EL (cell line): Measurements from ENCODE around the gene KNG1.
"Not testable (repeated sequence)": the region's sequence is repeated elsewhere in the genome, so short reads cannot be mapped to it uniquely, and the experiment has no call there.

Source experiments
- DNase-seq: peaks from one replicate; pipeline ENCODE4 v3.0.0-alpha.2; 2016

KNG1 gene

DNA sequence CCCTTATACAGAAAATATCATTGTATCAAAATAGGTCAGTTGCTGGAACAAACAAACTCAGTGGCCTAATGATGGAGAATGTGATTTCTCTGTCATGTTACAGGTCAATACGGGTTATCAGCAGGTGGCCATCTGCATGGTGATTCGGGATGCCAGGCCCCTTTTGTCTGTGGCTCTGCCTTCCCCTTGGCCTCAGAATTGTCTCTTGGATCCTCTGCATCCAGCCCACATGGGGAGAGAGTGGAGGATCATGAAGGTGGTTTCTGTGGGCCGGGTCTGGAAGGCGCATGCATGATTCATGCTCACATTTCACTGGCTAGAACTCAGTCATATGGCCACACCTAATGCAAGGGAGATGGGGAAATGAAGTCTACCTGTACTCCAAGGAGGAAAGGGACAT lies 6.5 kb upstream of the KNG1 start:
- not testable (repeated sequence) for DNase-seq

DNA sequence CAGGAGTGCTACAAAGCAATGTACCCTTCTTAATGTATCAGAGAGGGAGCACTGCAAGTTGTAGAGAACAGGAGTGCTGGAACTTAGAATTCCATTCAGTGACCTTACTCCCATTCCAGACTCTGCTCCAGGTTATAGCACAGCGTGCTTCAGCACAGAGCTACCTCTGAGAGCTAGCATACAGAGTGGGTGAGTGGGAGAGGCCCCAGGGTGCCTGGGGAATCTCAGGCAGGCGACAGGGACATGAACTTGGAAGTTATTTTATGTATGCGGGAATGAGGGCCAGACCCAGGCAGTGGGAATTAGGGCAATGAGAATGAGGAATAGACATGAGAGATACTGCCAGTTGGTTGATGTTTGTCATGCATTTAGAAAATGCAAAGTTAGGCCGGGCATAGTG lies 3.7 kb upstream of the KNG1 start:
- DNase-seq, result no peak

DNA sequence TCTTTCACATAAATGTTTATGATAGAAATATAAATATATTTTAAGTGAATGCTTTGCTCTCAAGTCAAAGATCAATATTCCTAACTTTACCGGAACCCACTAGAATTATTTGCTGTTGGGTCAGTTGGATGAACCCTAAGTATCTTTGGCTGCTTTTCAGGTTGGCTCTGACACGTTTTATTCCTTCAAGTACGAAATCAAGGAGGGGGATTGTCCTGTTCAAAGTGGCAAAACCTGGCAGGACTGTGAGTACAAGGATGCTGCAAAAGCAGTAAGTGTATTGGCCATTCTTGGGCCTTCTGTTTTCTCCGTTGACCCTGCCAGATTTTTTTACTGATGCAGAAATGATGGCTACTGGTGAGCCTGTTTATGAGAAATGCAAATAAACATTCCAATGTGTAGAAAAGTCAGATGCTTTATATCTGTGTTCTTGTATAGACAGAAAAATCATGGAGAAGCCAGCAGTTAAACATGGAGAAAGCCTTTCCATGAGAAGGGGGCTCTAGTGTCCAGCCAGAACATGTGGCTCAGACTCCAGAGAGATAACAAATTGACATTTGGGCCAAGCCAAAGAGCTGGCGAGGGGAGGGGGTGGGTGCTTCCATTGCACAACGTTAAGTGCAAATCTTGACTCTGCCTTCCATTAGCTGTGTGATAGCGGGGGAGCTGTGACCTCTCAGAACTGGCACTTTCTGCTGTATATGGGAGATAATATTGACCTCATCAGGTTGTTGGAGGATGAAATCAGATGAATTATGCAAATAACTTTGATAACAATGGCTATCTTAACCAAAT lies 3.0 kb downstream of the KNG1 start:
- DNase-seq, result no peak

DNA sequence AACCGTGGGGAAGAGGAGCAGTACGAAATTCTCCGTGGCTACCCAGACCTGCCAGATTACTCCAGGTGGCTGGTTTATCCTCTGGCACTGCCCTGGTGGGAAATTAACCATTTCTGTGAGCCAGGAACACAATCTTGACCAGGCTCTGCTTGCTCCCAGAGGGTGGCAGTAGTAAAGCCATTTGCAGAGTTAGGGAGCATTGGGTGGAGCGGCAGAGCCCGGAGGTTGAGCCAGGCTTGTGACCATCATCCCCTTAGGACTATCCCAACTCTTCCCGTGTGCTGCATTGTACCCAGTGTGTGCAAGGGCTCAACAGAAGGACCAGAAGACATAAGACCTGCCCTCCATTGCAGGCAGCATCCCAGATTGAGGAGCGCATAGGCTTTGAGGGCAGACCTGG lies 5.3 kb downstream of the KNG1 start:
- DNase-seq, result peak; percentile 15

DNA sequence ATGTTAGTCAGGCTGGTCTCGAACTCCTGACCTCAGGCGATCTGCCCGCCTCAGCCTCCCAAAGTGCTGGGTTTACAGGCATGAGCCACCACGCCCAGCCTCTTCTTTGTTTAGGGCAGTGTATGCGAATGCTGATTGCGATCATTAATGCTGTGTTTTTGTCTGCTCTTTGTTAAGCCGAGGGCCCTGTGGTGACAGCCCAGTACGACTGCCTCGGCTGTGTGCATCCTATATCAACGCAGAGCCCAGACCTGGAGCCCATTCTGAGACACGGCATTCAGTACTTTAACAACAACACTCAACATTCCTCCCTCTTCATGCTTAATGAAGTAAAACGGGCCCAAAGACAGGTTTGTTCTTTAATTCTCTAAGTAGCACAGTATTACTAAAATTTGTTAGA lies 7.8 kb downstream of the KNG1 start:
- no peak for DNase-seq

DNA sequence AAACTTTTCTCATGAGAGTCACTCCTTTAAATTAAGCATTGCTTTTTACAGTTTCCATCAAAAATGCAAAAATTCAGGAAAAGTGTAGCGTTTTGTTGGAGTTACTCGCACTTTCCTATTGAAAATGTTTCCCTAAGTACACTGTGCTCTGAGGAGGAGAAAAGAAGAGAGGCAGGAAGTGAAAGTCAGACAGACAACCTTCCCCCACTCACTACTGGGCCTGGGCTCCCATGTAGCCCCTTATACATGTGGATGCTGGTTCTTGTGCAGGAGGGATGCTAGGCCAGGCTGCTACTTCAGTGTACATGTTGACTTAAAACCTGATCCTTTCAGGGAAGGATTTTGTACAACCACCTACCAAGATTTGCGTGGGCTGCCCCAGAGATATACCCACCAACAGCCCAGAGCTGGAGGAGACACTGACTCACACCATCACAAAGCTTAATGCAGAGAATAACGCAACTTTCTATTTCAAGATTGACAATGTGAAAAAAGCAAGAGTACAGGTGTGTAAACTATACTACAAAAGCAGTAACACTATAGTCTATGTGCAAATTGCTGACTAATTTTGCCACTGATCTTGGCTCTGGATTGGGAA lies 15.1 kb downstream of the KNG1 start:
- DNase-seq, result no peak

DNA sequence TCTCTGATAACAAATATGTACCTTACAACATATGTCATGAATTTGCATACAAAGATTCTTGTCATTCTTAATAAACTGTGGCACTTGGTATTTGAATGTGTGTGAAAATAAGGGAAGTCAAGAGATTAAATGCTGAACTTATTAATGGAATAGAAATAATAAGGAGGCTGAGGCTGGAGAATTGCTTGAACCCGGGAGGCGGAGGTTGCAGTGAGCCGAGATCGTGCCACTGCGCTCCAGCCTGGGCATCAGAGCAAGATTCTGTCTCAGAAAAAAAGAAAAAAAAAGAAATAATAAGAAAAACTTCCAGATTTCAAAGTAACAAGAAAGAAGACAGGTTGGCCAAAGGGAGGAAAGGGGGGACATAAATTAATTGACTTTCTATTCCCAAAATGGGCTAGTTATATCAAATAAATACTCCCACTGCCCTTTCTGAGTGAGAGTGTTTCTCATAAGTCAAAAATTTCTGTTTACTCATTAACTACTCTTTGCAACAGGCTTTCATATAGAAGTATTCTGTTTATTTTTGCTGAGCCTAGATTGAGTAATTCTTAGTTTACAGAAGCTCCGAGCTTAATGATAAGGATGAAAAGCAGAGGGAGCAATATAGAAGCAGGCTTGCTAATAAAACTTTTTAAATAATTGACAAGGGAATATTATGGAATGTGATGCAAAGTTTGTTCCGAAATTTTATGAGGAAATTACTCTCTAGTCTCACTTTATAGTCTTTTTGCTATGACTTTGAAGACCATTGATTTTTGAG lies 25.6 kb downstream of the KNG1 start:
- DNase-seq, result no peak

DNA sequence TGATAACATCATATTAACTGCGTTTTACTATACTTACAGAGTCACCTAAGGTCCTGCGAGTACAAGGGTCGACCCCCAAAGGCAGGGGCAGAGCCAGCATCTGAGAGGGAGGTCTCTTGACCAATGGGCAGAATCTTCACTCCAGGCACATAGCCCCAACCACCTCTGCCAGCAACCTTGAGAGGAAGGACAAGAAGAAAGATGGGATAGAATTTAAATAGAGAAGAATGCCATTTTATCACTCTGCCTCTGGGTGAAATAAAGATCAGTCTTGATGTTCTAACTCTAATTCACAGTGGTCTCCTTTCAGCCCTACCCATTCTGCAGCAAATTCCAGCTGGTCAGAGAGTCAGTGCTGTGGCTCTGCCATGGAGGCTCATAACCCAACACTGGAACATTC lies 26.5 kb downstream of the KNG1 start:
- no peak for DNase-seq

DNA sequence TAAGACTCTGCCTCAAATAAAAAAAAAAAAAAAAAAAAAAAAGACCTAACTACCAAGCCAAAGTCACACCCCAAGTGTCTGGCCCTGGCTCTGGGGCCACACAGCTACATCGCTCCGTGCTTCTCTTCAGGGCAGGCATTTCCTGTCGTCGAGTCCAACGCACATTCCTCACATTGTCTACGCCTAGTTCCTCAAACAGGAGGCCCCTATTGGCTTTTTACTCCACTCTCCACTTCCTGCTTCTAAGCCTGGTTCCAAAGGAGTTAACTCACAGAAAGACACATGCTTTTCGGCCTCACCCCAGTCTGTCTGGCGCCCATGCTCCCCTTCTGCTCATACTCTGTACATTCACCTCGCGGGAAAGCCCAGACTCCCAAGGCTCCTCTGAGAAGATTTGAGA lies 28.8 kb downstream of the KNG1 start:
- peak; percentile 89 for DNase-seq

DNA sequence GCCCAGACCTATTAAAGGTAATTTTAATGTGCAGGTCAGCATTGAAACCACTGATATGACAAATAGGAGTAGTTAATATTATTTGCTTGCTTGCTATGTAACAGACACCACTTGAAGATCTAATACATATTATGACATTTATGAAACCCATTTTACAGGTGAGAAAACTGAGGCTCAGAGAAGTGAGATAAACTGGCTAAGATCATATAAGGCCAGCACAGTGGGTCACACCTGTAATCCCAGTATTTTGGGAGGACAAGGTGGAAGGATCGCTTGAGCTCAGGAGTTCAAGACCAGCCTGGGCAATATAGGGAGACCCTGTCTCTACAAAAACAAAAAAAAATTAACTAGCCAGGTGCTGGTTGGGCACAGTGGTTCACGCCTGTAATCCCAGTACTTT lies 33.2 kb downstream of the KNG1 start:
- DNase-seq, result no peak

DNA sequence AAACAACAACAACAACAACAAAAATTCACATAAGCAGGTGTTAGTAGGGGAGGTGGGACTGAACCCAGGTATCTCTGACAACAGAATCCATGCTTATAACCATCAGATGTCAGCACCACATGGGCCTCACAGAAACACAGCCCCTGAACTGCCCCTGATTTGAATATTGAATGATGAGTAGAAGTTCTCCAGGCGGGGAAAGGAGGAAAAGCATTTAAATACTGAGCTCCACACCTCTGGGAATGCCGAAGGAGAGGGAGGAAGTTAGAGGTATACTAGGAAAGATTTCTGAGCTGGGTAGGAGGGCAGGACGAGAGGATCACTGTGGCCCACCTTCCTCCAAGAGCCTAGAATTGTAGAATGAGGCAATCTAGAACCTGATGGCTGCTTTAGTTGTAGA lies 34.3 kb downstream of the KNG1 start:
- DNase-seq, result no peak

DNA sequence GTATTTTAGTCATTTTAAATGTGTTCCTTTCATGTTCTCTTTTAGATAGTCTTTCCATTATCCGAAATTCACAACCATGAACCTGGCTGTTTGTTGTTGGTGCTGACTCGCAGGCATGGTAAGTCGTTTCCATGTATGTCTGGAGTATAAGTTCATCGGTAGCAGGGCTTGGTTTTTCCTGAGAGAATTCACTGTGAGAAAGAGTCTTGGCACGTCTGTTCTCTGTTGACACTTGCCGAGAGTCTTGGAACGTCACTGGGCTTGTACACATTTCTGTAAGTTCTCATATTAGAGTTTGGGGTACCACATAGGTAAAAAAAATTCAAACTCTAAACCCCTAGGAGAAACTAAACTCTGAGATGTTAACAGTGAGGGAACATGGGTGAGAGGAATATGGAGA lies 36.8 kb downstream of the KNG1 start:
- no peak for DNase-seq

DNA sequence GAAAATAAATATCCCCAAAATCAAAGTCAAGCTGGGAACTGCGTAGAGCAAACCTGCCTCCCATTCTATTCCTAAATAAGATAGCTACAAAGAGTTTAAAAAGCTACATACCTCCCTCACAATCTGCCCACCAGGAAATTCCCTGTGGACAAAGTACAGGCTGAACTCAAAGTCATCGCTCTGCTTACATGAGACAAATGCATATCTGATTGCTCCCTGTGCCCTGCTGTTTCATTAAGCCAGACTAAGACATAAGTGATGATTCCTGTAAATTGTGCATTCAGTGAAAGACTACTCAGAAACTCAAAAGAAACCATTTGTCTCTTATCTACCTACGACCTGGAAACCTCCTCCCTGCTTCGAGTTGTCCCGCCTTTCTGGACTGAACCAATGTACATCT lies 37.7 kb downstream of the KNG1 start:
- DNase-seq, result no peak

DNA sequence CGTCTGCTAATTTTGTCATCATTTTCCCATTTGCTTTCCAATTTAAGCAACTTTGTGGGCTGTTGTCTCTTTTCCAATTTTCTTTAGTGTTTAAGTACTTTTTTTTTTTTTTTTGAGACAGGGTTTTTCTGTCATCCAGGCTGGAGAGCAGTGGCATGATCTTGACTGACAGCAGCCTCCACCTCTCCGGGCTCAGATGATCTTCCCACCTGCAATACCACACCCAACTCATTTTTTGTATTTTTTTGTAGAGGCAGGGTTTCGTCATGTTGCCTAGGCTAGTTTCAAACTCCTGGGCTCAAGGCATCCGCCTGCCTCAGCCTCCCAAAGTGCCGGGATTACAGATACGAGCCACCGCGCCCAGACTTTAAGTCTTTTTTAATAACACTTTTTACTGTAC lies 40.1 kb downstream of the KNG1 start:
- no peak for DNase-seq

DNA sequence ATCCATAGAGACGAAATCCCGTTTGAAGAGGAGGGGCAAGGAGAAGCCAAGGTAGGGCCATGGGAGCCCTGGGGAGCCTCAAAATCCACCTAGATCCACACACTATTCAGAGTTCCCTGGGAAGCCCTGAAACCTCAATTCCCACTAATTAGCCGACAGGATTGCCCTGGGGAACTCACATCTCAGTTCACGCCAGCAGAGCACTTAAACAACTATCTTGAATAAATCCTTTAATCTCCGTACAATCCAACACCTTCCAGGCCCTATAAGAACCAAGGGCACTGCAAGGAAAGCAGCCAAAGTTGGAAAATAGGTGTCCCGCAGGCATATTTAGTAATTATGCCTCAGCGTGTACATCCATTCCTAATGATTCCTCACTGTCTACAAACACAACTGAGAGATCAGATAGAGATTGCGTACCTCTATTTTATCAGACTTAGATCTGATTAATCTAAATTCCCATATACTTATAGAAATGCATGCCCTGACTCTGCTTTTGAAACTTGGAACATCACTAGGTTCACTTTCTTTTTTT lies 40.6 kb downstream of the KNG1 start:
- DNase-seq, result no peak

DNA sequence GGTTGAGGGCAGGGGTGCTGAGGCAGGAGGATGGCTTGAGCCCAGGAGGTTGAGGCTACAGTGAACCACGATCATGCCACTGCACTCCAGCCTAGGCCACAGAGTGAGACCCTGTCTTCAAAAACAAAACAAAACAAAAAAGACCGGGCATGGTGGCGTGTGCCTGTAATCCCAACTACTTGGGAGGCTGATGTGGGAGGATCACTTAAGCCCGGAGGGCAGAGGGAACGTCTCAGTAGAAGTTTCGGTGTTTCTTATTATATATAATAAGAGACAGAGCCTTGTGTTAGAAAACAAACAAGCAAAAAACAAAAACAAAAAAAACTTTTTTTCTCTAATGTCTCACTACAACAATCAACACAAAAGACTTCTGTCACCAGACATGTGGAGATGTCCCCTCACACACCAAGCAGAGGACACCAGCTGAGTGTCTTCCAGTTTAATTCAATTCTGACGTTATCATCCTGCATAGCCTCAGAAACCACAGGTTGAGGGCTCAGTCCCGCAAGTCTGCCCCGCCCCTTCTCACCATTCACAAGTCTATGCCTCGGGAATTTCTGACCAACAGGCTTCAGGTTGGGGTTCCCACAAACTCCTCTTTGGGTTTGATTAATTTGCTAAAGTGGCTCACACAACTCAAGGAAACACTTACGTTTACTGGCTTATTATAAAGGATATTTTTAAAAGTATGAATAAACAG lies 42.2 kb downstream of the KNG1 start:
- no peak for DNase-seq

DNA sequence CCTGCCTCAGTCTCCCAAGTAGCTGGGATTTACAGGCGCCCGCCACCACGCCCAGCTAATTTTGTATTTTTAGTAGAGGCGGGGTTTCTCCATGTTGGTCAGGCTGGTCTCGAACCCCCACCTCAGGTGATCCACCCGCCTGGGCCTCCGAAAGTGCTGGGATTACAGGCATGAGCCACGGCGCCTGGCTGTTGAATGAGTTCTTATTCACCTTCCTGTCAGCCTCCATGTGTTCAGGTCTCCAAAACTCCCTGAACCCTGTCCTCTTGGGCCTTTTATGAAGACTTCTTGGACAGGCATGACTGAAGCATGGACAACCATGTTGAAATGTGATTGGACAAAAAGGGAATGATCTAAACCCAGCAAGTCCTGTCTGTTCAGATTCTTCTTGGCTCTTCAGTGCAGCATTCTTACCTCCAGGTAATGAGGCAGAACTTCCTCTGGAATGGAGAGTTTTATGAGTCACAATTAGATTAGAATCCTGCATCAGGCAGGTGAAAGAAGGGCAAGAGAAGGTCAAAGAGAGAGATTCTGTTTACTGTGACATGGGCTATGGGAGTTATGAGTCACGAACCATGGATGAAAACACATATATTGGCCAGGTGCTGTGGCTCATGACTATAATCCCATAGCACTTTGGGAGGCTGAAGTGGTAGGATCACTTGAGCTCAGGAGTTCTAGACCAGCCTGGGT lies 43.1 kb downstream of the KNG1 start:
- DNase-seq, result no peak

DNA sequence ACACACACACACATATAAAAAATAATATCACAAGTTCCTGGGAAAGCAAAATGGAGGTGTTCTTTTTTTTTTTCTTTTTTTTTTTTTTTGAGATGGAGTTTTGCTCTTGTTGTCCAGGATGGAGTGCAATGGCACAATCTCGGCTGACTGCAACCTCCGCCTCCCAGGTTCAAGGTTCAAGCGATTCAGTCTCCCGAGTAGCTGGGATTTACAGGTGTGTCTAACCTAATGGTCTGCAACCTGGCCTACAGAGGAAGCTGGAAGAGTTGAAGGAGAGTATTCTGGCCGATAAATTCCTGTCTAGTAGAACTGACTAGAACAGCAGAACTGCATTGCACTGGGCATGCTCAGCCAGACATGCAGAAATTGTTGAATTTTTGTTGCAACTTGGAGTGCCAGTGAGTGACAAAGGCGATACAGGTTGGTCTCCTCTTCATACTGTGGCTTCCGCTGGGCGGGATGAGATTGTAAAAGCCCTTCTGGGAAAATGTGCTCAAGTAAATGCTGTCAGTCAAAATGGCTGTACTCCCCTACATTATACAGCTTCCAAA lies 43.8 kb downstream of the KNG1 start:
- no peak for DNase-seq

DNA sequence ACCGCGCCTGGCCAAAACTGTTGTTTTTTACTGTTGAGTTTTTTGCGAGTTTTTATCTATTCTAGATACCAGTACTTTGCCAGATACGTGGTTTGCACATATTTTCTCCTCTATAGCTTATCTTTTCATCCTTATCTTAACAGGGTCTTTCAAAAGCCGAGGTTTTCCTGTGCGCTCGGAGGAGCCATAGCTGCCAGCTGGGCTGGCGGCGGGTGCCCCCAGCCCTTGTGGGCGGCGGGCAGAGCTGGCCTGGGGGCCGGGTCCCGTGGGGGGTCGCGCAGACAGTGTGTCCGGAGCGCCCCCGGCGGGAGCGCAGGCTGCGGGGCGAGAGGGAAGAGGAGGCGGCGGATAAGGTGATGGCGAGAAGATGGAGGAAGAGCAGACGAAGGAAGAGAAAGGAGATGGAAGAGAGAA lies 55.1 kb downstream of the KNG1 start:
- DNase-seq, result no peak

DNA sequence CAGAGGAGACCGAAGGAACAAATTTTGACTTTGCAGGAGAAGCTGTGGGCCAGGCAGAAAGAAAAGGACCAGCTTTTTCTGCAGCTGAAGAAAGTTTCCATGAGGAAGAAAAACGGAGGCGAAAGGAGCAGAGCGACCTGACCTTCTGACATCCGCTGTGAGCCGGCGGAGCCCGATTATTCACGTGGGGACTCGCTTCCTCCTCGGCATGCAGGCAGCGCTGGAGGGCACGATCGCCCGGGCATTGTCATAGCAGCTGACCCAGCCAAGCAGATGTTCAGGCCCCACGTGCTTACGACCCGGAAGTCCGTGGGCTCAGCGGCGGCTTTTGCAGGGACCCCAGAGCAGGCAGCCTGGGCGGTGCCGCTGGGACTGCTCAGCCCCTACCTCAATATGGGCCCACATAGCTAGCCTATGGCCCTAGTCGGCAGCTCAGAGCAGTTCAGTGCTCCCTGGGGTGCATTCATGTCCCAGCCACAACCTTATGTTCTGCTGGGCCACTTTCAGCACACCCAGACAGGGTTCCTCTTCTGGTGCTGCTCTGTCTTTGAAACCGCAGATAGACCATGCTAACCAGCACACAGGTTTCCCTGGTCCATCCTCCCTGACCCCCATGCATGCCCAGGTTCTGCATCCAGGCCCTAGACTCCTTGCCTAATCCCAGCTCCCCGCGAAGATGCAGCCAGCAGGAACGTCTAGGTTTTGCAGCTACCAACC lies 55.7 kb downstream of the KNG1 start:
- peak; percentile 72 for DNase-seq

DNA sequence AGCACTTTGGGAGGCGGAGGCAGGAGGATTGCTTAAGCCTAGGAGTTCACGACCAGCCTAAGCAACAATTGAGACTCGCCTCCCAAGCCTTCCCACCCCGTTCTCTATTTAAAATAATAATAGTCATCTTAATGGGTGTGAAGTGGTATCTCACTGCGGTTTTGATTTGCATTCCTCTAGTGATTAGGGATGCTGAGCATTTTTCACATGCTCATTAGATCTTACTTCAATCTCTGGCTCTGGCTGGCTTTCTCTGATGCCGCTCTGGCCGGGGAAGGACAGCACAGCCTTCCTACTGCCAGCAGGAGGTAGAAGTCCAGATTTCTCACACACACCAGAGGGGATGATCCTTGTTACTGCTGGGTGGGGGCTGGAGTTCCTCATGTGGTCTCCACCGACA lies 58.8 kb downstream of the KNG1 start:
- DNase-seq, result no peak

DNA sequence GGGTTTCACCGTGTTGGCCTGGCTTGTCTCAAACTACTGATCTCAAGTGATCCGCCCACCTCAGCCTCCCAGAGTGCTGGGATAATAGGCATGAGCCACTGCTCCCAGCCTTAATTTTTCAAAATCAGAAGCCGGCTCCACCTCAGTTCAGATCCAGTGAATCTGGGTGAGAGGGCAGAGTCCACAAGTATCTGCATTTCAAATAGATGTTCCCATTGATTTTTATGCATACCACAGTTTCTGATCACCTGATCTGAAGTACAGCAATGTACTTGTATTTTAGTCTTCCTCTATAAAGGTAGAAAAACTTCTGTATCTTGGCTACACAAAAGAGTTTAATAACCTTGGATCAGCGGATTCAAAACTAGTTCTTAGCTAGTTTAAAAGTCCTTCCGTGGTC lies 62.0 kb downstream of the KNG1 start:
- no peak for DNase-seq
